ENCODE data around the gene LRRC27. TPM values are rescaled to one million over a fixed set of nuclear protein-coding genes. Genes with fewer than 3 reads are reported as not detected.
"Not testable (repeated sequence)": the region's sequence is repeated elsewhere in the genome, so short reads cannot be mapped to it uniquely, and the experiment has no call there.

LRRC27 gene
- total RNA-seq, 2 donors from 2014 or later = 4.7 to 6.5 TPM

GRCh38 chr10:132330486-132330833 is 1.5 kb upstream of the LRRC27 start:
- no peak for DNase-seq (ENCODE audit: low spot score)
- intact Hi-C loops (cut with DNase I) = no loop called here

- intact Hi-C loops (cut with DNase I) = no loop called here
- DNase-seq (ENCODE audit: low spot score) = no peak
Measured at GRCh38 chr10:132332433-132332754, 401 bp downstream of the LRRC27 start.

- no peak for DNase-seq (ENCODE audit: low spot score)
- intact Hi-C loops (cut with DNase I) = no loop called here
Measured at GRCh38 chr10:132333386-132333785, 1.4 kb downstream of the LRRC27 start.

- no peak for DNase-seq (ENCODE audit: low spot score)
- intact Hi-C loops (cut with DNase I) = no loop called here
Measured at GRCh38 chr10:132334631-132335188, 2.7 kb downstream of the LRRC27 start.

GRCh38 chr10:132335189-132336063 is 3.4 kb downstream of the LRRC27 start:
- intact Hi-C loops (cut with DNase I) = no loop called here
- DNase-seq (ENCODE audit: low spot score) = no peak

- intact Hi-C loops (cut with DNase I) = no loop called here
Measured at GRCh38 chr10:132336064-132336746, 4.2 kb downstream of the LRRC27 start.

GRCh38 chr10:132336919-132337407 is 5.0 kb downstream of the LRRC27 start:
- DNase-seq (ENCODE audit: low spot score) = no peak
- intact Hi-C loops (cut with DNase I) = no loop called here

More at GRCh38 chr10:132336064-132336746, 4.2 kb downstream of the LRRC27 start:
- no peak for DNase-seq (ENCODE audit: low spot score)

GRCh38 chr10:132337854-132338253 is 5.9 kb downstream of the LRRC27 start:
- intact Hi-C loops (cut with DNase I); DNase-seq (ENCODE audit: low spot score): not testable (repeated sequence)

GRCh38 chr10:132338876-132339275 is 6.9 kb downstream of the LRRC27 start:
- intact Hi-C loops (cut with DNase I) = no loop called here
- DNase-seq (ENCODE audit: low spot score) = no peak

- no peak for DNase-seq (ENCODE audit: low spot score)
- intact Hi-C loops (cut with DNase I) = no loop called here
Measured at GRCh38 chr10:132339276-132339675, 7.3 kb downstream of the LRRC27 start.

- intact Hi-C loops (cut with DNase I) = no loop called here
- DNase-seq (ENCODE audit: low spot score) = no peak
Measured at GRCh38 chr10:132341017-132341416, 9.0 kb downstream of the LRRC27 start.

GRCh38 chr10:132341781-132342180 is 9.8 kb downstream of the LRRC27 start:
- DNase-seq (ENCODE audit: low spot score) = no peak
- intact Hi-C loops (cut with DNase I) = no loop called here

- intact Hi-C loops (cut with DNase I) = no loop called here
Measured at GRCh38 chr10:132342553-132342952, 10.6 kb downstream of the LRRC27 start.

GRCh38 chr10:132344386-132344785 is 12.4 kb downstream of the LRRC27 start:
- intact Hi-C loops (cut with DNase I) = no loop called here
- DNase-seq (ENCODE audit: low spot score) = peak; percentile 23

More at GRCh38 chr10:132342553-132342952, 10.6 kb downstream of the LRRC27 start:
- DNase-seq (ENCODE audit: low spot score) = no peak

- intact Hi-C loops (cut with DNase I) = no loop called here
- DNase-seq (ENCODE audit: low spot score) = peak; percentile 46
Measured at GRCh38 chr10:132345345-132345744, 13.4 kb downstream of the LRRC27 start.

GRCh38 chr10:132346806-132347205 is 14.8 kb downstream of the LRRC27 start:
- DNase-seq (ENCODE audit: low spot score) = peak; percentile 40
- intact Hi-C loops (cut with DNase I) = no loop called here

GRCh38 chr10:132347211-132347930 is 15.4 kb downstream of the LRRC27 start:
- peak; percentile 76 for DNase-seq (ENCODE audit: low spot score)
- intact Hi-C loops (cut with DNase I) = no loop called here

- peak; percentile 26 for DNase-seq (ENCODE audit: low spot score)
- intact Hi-C loops (cut with DNase I) = no loop called here
Measured at GRCh38 chr10:132347931-132348267, 15.9 kb downstream of the LRRC27 start.

GRCh38 chr10:132349766-132350165 is 17.8 kb downstream of the LRRC27 start:
- peak; percentile 57 for DNase-seq (ENCODE audit: low spot score)
- intact Hi-C loops (cut with DNase I) = loop anchor here in 1 of 2 donors (5.0 kb wide), 1 partner anchor 127 kb away; no protein-coding TSS in a partner anchor

- intact Hi-C loops (cut with DNase I) = loop anchor here in 1 of 2 donors (5.0 kb wide), 1 partner anchor 128 kb away; no protein-coding TSS in a partner anchor
- peak; percentile 52 for DNase-seq (ENCODE audit: low spot score)
Measured at GRCh38 chr10:132350391-132350790, 18.4 kb downstream of the LRRC27 start.

All from posterior vena cava (tissue), 2 donors.